ENCODE data around the gene MSANTD3. TPM values are rescaled to one million over a fixed set of nuclear protein-coding genes. Genes with fewer than 3 reads are reported as not detected.

The MSANTD3 gene
- total and polyA plus RNA-seq, 9 of the 15 experiments (the other 6 are each of a cell fraction or from before 2014, with no cell fraction given), result 9.4 to 28.7 (median 22.3) TPM

GRCh38 chr9:100474924-100475276 lies 48.0 kb downstream of the MSANTD3 start (continued):
- TF ChIP-seq ZBTB12 (CRISPR knock-in tag; IDR thresholded peaks at IDR 0.05) (no peak), ADNP (tag; IDR thresholded peaks at IDR 0.05) (no peak), ZNF134 (CRISPR knock-in tag; conservative IDR thresholded peaks at IDR 0.05) (no peak), CGGBP1 (CRISPR knock-in tag; IDR thresholded peaks at IDR 0.05) (no peak), ZNF79 (CRISPR knock-in tag; IDR thresholded peaks at IDR 0.05; ENCODE audit: low read depth) (no peak), HNRNPUL1 (IDR thresholded peaks at IDR 0.05; ENCODE audit: low read length) (no peak), ZKSCAN3 (CRISPR knock-in tag; IDR thresholded peaks at IDR 0.05) (no peak), POLR2A (conservative IDR thresholded peaks at IDR 0.05) (no peak), SAFB2 (IDR thresholded peaks at IDR 0.05; ENCODE audit: borderline replicate concordance, low read depth, low read length, severe bottlenecking) (no peak)

- Histone ChIP-seq H3K27me3 (ENCODE audit: control insufficient read depth in 2 of 2, insufficient read depth in 2 of 2, low read length in 2 of 2) (peaks cover 3 to 15% of the 10 kb centered on the region in 2 experiments; a peak in 4 of 5 replicates), H3K4me1 (replicated peaks in 1 of 2; ENCODE audit: control insufficient read depth in 2 of 2, insufficient read depth in 2 of 2, low read length in 2 of 2) (peaks cover 4 to 17% of the 10 kb centered on the region in 2 experiments; a peak in 4 of 5 replicates), H3K27ac (ENCODE audit: extremely low read depth, low read depth, low read length) (no peak overlapping the region), H3K36me3 (ENCODE audit: control insufficient read depth, insufficient read depth, low read length) (no peaks in the 10 kb centered on the region), H3K4me2 (ENCODE audit: insufficient read depth, low read length) (no peak overlapping the region), H3K9me1 (ENCODE audit: control insufficient read depth, insufficient read depth, low read length) (no peaks in the 10 kb centered on the region), H2AFZ (ENCODE audit: low read depth, low read length) (no peak overlapping the region), H3K79me2 (ENCODE audit: control insufficient read depth, insufficient read depth, low read length) (no peaks in the 10 kb centered on the region), H3K4me3 (no peak overlapping the region), H3K9ac (ENCODE audit: insufficient read depth in 1 of 2, low read depth in 2 of 2, low read length in 2 of 2) (no peak overlapping the region), H3K9me3 (replicated peaks; ENCODE audit: control insufficient read depth, insufficient read depth, low read depth, low read length) (no peaks in the 10 kb centered on the region; the same call in 1 of the 2 replicates), H4K20me1 (replicated peaks; ENCODE audit: control insufficient read depth, insufficient read depth, low read length) (no peaks in the 10 kb centered on the region)
- POLR2A ChIA-PET, result interaction anchor here (0.8 kb wide), 1 partner anchor 8 kb away, joined by 3 read pairs; no protein-coding TSS in a partner anchor
- in situ Hi-C loops (cut with MboI) (no loop called here), intact Hi-C loops (cut with micrococcal nuclease) (no loop called here)
- 20% methylated on average over 3 of the region's 4 CpGs for WGBS (ENCODE audit: insufficient coverage, low coverage, missing lambda C conversion rate)
- ATAC-seq, result no peak
- DNase-seq (ENCODE audit: extremely low read depth in 1 of 4, low spot score in 3 of 4), result no peak
- CTCF ChIA-PET (ENCODE audit: low intra/inter-chr PET ratio), result no interaction called here
- no peak for FAIRE-seq
- BruUV-seq (replicated peaks), result no TSS peak
- TF ChIP-seq RERE (CRISPR knock-in tag; IDR thresholded peaks at IDR 0.05; ENCODE audit: borderline replicate concordance) (no peak), U2AF1 (optimal IDR thresholded peaks at IDR 0.05; ENCODE audit: low read depth, low read length) (no peak), PHF8 (IDR thresholded peaks at IDR 0.05; ENCODE audit: borderline replicate concordance, low read length) (no peak), CBX5 (IDR thresholded peaks at IDR 0.05; ENCODE audit: borderline replicate concordance, low read depth) (no peak), ZNF175 (CRISPR knock-in tag; IDR thresholded peaks at IDR 0.05; ENCODE audit: low read depth) (no peak), EHMT2 (IDR thresholded peaks at IDR 0.05) (no peak), ZNF583 (CRISPR knock-in tag; IDR thresholded peaks at IDR 0.05) (no peak), BRD9 (IDR thresholded peaks at IDR 0.05; ENCODE audit: low read depth, partially characterized antibody) (no peak), FOXP1 (CRISPR knock-in tag; IDR thresholded peaks at IDR 0.05) (no peak)
Measured at GRCh38 chr9:100477241-100477640, 50.3 kb downstream of the MSANTD3 start.

Measured in K562 (cell line).